ENCODE data around the gene HOXC6. TPM values are rescaled to one million over a fixed set of nuclear protein-coding genes. Genes with fewer than 3 reads are reported as not detected.

HOXC6 gene
- total RNA-seq, 1 donor from 2014 or later, result 1.1 TPM

DNA sequence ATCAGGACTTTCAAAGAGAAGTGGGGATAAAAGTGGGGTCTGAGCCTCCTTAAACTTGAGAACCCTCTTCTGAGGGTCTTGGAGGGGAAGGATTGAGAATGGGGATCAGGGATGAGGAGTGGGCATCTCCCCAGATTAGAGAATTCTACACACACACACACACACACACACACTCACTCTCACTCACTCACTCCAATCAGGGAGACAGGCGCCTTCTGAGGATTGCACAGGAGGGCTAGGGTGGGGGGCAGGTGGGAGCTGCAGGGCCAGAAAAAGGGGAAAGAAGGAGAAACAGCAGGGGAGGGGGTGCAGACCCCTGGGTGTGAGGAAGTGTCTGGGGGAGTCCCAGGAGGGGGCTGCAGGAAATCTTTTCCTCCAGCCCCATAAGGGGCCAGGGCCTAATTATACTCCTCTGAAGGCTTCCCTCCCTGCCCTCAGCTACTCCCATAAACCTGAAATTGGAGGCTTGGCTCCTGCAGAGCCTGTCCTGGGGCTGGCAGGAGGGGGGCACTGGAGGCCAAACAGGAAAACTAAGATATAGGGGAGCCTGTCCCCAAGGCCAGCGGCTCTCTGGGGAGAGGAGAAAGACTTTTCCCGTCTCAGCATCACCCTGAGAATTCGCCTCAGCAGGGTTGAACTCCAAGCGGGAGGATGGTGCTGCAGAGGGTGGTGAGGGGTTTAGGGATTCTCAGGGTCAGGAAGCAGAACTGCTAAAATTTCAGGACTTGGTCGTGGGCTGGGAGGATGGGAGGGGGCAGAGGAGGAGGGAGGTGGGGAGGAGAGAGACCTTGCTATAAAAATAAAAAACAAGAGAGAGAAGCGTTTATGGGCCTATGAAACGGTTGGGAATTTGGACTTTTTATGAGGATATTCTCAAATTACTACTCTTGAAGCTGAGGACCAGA is 26.7 kb upstream of the HOXC6 start:
- TF ChIP-seq, protein P1, sequence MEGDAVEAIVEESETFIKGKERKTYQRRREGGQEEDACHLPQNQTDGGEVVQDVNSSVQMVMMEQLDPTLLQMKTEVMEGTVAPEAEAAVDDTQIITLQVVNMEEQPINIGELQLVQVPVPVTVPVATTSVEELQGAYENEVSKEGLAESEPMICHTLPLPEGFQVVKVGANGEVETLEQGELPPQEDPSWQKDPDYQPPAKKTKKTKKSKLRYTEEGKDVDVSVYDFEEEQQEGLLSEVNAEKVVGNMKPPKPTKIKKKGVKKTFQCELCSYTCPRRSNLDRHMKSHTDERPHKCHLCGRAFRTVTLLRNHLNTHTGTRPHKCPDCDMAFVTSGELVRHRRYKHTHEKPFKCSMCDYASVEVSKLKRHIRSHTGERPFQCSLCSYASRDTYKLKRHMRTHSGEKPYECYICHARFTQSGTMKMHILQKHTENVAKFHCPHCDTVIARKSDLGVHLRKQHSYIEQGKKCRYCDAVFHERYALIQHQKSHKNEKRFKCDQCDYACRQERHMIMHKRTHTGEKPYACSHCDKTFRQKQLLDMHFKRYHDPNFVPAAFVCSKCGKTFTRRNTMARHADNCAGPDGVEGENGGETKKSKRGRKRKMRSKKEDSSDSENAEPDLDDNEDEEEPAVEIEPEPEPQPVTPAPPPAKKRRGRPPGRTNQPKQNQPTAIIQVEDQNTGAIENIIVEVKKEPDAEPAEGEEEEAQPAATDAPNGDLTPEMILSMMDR (IDR thresholded peaks at IDR 0.05; ENCODE audit: insufficient read depth, low read length, poor library complexity, severe bottlenecking), result no peak
- Histone ChIP-seq H3K36me3 (ENCODE audit: control insufficient read depth, insufficient read depth, low read length) (no peaks in the 10 kb centered on the region), H3K4me3 (ENCODE audit: low read depth, low read length) (peak overlapping the region; percentile 62), H3K27me3 (ENCODE audit: control insufficient read depth, insufficient read depth, low read length) (peaks cover 29% of the 10 kb centered on the region)
- no peak for DNase-seq (ENCODE audit: low read depth)

DNA sequence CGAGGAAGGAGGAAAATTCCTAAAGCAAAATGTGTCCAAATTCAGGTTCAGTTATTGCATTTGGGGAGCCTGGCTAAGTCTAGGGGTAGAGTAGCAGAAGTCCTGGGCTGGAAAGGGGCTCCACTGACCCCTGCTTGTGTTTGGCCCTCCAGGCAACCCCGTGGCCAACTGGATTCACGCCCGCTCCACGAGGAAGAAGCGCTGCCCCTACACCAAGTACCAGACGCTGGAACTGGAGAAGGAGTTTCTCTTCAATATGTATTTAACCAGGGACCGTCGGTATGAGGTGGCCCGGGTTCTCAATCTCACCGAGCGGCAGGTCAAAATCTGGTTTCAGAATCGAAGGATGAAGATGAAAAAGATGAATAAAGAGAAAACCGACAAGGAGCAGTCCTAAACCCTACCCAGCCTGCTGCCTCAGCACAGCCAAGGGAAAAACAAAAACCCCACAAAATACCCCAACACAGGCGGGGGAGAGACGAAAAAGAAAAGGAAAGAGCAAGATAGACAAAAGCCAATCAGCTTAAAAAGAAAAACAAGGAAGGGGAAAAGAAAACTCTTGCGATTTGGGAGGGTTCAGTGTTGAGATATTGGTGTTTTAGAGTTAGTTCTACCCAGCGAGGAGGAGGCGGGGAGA is 25.8 kb upstream of the HOXC6 start:
- no peaks in the 10 kb centered on the region for H3K36me3 ChIP-seq (ENCODE audit: control insufficient read depth, insufficient read depth, low read length)
- peaks cover 30% of the 10 kb centered on the region for H3K27me3 ChIP-seq (ENCODE audit: control insufficient read depth, insufficient read depth, low read length)
- TF ChIP-seq, protein P1 (IDR thresholded peaks at IDR 0.05; ENCODE audit: insufficient read depth, low read length, poor library complexity, severe bottlenecking), result no peak
- no peak overlapping the region for H3K4me3 ChIP-seq (ENCODE audit: low read depth, low read length)
- no peak for DNase-seq (ENCODE audit: low read depth)

DNA sequence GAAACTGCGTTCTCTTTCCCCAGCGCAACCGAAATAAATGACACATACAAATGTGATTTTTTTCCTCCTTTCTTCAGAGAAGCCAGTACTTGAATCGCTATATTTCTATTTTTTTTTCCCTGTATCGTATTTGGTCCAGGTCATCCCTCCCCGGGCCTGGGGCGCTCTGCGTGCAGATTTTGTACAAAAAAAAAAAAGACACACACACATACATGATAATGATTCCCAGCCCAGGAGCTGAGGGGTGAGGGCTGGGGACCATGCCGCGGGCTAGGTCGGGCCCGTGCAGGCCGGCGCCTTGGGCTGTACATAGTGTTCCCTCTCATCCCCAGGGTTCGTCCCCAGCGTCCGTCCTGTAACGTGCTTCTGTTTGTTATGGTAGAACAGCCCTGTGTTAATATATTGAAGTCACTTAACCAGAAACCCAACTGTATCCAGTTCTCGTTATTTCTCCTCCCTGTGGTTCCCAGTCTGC is 25.3 kb upstream of the HOXC6 start:
- Histone ChIP-seq H3K27me3 (ENCODE audit: control insufficient read depth, insufficient read depth, low read length) (peaks cover 27% of the 10 kb centered on the region), H3K36me3 (ENCODE audit: control insufficient read depth, insufficient read depth, low read length) (no peaks in the 10 kb centered on the region), H3K4me3 (ENCODE audit: low read depth, low read length) (no peak overlapping the region)
- TF ChIP-seq, protein P1 (IDR thresholded peaks at IDR 0.05; ENCODE audit: insufficient read depth, low read length, poor library complexity, severe bottlenecking), result no peak
- no peak for DNase-seq (ENCODE audit: low read depth)

DNA sequence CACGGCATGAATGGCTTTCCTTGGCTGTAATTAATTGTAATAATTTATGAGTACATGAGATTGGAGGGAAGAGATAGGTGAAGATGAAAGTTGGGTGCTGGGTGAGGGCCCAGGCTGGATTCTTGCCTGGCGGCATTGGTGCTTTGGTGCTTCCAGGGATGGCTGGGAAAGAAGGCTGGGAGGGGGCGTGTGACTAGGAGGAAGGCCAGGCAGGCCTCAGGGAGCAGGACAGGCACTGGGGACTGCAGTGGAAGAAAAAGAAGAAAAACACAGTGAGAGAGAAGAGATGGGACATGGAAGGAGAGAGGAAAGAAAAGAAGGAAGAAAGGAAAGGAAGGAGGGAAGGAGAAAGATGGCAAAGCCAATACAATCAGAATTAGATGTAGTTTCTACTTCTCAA is 24.6 kb upstream of the HOXC6 start:
- peaks cover 23% of the 10 kb centered on the region for H3K27me3 ChIP-seq (ENCODE audit: control insufficient read depth, insufficient read depth, low read length)
- TF ChIP-seq, protein P1 (IDR thresholded peaks at IDR 0.05; ENCODE audit: insufficient read depth, low read length, poor library complexity, severe bottlenecking), result no peak

DNA sequence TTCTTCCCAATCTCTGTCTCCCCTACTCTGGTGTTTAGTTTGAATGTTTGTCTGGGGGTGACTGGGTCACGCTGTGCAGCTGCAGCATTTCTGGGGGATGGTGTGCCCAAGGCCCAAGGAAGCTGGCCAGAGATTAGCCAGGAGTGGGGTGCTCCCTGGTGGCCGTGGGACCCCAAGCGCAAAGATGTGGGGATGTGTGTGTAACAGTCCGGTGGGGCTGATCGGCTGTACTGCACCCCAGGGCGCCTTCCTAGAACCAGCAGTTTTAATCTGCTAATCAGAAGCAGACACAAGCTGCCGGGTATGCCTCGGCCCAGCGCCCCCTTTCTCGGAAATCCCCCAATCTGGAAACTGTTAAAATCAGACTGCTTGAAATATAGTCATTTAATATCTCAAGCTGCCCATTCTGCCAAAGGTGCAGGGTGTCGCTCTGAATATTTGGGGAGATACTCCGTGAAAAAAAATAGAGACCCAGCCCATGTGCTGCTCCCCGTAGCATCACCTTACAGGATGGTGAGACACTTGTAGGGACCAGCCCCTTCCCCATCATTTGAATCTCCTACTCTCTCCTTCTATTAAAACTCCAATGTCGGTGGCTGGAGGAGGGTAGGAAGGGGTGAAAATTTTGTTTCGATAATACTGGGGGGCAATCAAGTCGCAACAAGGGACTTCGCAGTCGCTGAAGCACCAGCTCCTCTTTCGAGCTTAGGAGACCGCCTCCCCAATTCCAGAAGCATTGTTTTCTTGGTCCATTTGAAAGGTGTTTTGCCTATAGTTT is 24.0 kb upstream of the HOXC6 start:
- H3K36me3 ChIP-seq (ENCODE audit: control insufficient read depth, insufficient read depth, low read length), result no peaks in the 10 kb centered on the region
- TF ChIP-seq, protein P1 (IDR thresholded peaks at IDR 0.05; ENCODE audit: insufficient read depth, low read length, poor library complexity, severe bottlenecking), result no peak
- DNase-seq (ENCODE audit: low read depth), result no peak
- peaks cover 25% of the 10 kb centered on the region for H3K27me3 ChIP-seq (ENCODE audit: control insufficient read depth, insufficient read depth, low read length)
- H3K4me3 ChIP-seq (ENCODE audit: low read depth, low read length), result no peak overlapping the region

More for the DNA sequence above, 24.6 kb upstream of the HOXC6 start:
- no peak overlapping the region for H3K4me3 ChIP-seq (ENCODE audit: low read depth, low read length)
- DNase-seq (ENCODE audit: low read depth), result no peak
- no peaks in the 10 kb centered on the region for H3K36me3 ChIP-seq (ENCODE audit: control insufficient read depth, insufficient read depth, low read length)

All from kidney epithelial cell (primary cell).